Esophagus muscularis mucosa (tissue), 3 donors: Measurements from ENCODE around the gene SYCP1.

Source experiments
- CTCF ChIP-seq, 3 experiments: fragments of 200-600 bp in 2 of 3; fragments of 450-650 bp in 1 of 3; sonication (generic) in 2 of 3; IDR thresholded peaks; one replicate each; pipeline ENCODE4 v1.5.1; 2017 to 2019; ENCODE audit warnings: antibody characterized with exemption in 3 of 3, mild to moderate bottlenecking in 2 of 3, moderate library complexity in 1 of 3
- POLR2A ChIP-seq: fragments of 450-650 bp; IDR thresholded peaks from one replicate; pipeline ENCODE4 v1.6.1; 2017; ENCODE audit warnings: antibody characterized with exemption, moderate library complexity, mild to moderate bottlenecking, low read depth
- POLR2AphosphoS5 ChIP-seq, 2 donors: sonication (generic); formaldehyde crosslinking; IDR thresholded peaks; one replicate each; pipeline ENCODE4 v1.6.1; 2017; ENCODE audit warnings: antibody characterized with exemption in 2 of 2

GRCh38 chr1:114820392-114820791, 34.3 kb upstream of the SYCP1 start:
- no peak for TF ChIP-seq POLR2AphosphoS5 (IDR thresholded peaks at IDR 0.05)
- TF ChIP-seq CTCF (IDR thresholded peaks at IDR 0.05) = no peak
- no peak for TF ChIP-seq POLR2A
